HG02943 (cell line): Measurements from ENCODE around the gene SST.
"Not testable (repeated sequence)": the region's sequence is repeated elsewhere in the genome, so short reads cannot be mapped to it uniquely, and the experiment has no call there.

ENCODE experiments used
- ATAC-seq: cut with Tn5 transposase; IDR thresholded peaks from one replicate; pipeline ENCODE4 v1.9.1; 2021; ENCODE audit warnings: mild to moderate bottlenecking, low read depth, moderate library complexity; ENCODE audit not compliant: unreplicated experiment

The SST gene

DNA sequence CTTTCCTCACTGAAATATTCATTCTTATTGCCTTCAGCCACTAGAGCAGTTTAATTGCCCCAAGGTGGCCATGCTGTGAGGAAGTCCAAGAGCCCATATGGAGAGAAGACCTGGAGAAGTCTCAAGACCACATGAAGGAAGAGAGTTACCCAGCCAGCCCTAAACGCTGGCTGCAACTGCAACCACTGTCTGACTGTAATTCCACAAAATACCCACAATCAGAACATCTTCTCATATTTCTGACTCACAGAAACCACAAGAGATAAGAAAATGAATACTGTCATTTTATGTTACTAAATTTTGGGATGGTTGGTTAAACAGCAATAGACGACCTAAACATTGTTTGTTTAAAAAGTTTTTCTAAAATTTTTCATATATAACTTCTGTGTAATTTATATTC is 14.7 kb upstream of the SST start:
- no peak for ATAC-seq

DNA sequence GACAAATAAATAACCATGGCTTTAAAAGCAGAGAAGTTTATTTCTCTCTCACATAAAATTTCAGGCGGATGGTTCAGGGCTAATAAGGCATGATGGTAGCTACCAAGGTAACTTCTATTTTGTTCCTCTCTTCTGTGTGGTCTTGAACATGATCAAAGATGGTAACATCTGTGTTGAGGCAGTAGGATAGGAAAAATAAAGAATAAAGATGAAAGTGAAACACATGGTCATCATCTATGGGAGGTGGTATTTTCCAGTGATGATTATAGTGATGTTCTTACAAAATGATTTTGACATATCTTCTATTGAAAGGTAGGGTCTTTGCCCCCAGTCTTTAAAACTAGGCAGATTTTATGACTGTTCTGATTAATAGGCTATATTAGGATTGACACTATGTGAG is 14.2 kb upstream of the SST start:
- no peak for ATAC-seq

DNA sequence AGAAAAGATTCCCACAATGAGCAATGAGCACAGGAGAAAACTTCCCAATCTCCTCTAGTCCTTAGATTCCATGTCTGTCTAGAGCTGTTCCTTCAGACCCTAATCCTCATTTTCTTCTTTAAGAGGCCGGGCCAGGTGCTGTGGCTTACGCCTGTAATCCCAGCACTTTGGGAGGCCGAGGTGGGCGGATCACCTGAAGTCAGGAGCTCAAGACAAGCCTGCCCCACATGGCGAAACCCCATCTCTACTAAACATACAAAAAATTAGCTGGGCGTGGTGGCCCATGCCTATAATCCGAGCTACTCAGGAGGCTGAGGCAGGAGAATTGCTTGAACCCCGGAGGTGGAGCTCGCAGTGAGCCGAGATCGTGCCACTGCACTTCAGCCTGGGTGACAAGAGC is 11.6 kb upstream of the SST start:
- ATAC-seq, result not testable (repeated sequence)

DNA sequence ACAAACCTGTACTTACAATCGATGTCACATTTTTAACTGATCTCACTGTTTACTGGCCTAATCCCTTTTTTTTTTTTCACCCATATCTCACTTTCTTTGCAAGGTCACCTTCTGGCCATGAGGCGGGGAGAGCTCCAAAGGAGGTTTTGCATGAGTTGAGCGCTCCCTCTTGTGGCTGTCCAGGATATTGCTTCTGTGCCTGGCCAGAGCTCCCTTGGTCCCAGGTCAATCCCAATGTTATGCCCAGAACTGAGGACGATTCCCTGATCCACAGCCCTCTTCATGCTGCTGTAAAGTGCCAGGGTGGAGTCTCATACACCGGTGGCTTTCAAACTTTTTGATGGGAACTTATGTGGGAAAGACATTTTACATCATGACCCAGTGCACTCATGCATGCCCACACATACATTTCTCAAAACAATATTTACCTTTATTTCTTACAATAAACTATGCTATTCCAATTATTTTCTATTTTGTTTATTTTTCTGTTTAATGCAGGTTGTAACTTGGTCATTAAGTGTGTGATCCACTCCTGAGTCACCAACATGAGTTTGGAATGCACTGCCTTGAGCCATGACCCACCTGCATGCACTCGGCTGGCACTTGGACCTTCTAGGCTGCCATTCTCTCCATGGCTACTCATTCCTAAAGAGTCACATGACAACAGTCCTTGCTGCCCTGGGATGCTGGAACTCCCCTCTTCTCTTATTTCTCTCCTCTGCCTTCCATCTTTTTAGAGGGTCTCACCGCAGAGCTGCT is 9.6 kb upstream of the SST start:
- peak; percentile 77 for ATAC-seq

DNA sequence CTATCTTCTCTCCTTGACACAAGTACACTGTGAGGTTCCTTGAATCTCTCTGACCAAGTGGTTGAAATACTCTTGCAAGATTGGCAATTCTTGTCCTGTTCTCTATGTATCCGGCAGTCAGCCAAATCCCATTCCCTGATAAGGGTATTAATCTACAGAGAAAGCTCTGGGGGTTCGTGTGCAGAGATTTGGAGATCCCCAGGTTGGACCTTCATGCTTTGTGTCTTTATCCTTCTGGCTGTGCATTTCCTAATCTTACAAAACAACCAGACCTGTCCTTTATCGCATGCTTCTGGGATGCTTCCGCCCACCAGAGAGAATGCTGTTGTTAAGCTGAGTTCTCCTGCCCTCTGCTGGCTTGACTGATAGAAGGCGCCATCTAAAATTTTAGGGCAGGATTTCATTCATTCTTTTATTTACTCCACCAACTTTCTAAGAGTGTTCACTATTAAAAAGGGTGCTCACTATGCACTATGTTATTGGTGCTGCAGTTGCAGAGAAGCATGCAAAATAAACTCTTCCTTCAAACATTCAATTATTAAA is 8.6 kb upstream of the SST start:
- ATAC-seq, result no peak

DNA sequence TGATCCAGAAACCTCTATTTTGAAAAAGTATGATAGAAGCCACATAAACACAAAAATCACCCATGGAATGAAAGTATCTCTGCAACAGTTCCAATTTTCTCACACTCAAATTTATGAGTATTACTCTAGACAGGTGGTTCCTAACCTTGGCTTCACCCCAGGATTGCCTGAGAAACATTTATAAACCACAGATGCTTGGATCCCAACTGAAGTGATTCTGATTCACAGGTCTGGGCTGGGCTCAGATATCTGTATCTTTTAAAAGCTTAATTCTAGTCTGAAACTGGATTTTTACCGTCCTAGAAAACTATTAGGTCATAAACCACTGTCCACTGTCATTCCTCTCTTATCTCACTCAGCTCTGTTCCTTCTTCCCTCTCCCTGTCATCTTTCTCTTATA is 7.4 kb upstream of the SST start:
- ATAC-seq, result no peak

DNA sequence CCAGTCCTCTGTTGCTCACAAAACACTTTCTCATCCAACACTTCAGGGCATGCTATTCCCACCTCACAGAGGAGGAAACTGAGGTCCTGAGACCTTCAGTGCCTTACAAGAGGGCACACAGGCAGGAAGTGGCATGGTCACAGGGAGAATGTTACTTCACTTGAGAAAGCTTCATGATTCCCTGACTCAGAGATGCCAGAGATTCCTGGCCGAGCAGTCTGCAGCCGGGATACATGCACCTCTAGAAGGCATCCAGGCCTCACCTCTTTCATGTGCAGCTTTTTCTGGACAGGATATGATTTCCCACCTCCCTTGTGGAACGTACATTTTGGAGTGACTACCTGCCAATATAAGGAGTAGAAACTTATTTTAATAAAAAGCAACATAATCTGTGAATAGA is 2.8 kb upstream of the SST start:
- no peak for ATAC-seq

DNA sequence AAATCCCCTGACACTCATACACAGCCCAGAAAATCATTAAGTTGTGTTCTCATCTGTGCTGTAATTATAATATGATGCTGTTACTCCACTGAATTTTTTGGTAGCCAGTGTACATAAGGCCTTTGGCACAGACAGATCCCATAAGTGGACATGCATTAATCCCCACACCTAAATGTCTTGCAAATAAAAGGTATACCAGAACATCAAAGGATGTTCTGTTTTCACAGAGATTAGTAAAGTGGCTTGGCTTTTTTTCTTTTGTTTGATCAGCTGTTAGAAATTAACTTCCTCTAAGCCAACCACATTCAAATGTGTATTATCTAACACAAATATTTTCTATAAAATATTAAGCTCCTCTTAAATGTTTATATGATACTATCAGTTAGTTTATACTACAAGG is 2.7 kb downstream of the SST start:
- ATAC-seq, result no peak

DNA sequence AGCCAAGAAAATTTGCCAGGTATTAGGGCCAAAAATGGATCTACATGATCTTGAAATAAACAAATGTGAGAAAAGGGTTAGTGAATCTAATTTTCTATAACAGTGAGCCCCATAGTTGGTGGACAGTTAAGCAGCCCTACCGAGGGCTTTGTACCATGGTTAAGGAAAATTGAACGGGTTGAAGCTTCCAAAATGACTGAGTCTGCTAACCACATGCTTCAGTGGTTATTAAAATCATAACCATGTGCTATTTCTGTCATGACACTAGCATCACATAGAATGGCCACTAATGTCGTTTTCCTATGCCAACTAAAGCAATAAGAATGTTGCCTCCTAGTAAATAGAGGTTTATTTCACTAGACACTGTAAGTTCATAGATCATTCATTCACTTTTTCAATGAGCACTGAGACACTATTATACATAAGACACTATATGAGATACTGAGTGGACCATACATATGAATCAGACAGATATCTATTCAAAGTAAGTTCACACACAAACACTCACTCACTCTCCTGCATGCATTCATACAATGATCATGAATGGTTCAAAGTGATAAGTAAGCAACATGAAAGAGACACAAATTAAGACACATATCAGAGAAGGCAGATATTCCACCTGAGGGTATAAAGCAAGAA is 4.3 kb downstream of the SST start:
- ATAC-seq, result no peak

DNA sequence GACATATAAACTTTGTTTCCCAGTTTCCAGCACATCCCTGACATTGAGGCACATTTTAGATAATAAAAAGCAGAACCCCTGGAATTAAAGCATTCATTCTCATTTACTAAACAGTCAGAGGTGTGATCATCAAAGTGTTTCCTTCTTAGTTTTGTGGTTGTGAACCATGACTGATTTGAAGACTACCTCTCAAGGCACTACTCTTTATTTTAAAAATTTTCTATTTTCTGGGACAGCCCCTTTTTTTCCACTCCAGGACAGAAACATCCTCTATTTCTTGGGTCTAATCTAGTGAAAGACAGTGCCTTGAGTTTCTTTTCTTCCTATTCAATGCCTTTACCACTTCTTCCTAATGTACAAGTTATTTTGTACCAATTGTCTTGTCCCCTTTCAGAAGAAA is 5.2 kb downstream of the SST start:
- no peak for ATAC-seq

DNA sequence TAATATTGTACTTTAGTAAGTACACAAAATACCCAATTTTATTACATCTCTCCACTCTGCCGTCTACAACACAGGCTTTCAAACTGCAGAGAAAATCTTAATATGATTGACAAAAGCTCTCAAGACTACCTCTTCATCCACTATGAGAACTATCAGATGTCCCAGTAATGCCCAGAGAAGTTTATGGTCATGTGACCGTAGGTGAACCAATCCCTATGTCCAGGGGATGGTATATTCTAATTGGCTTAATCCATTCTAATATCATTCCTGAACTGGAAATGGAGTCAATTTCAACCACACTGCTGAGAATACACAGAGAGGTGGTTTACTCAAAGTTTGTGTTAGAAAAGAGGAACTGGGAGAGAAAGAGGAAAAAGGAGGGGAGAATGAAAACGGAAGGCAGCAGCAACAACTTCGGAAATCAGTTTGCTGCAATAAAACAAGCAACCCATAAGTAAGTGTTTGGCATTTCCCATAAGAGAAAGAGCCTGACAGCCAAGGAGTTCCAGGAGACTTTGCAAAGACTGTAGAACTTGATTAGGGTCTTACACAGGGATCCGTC is 7.3 kb downstream of the SST start:
- no peak for ATAC-seq

DNA sequence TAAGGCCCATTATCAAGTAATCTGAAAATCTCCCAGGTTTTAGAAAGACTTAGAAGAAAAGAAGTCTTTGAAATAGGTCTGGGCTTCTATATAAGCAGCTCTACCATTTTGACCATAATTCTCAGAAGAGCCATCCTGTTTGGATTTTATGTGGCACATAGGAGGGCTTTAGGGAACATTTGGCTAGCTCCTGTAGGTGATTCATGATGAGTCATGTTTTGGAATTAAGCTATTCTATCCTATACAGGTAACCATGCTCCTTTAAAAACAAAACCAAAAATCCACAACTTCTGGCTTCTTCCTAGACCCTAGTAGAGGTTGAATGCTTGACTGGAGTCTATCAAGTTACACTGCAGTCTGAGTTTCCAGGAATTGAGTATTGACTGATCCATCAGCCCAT is 8.9 kb downstream of the SST start:
- ATAC-seq, result no peak

DNA sequence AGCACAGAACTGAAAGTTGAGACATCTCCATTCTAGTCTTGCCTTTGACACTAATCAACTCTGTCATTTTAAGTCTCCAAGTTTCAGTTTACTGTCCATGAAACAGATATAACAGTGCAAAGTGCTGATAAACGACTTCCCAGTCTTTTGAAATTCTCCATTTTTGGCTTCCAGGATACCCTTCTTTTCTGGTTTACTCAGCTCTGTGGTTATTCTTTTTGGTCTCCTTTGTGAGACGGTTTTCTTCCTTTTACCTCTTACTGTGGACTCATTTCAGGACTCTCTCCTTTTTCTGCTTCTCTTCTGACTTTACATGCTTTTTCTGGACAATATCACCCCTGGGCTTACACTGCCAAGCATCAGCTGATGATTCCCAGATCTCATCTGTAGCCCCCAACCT is 18.9 kb downstream of the SST start:
- ATAC-seq, result no peak

DNA sequence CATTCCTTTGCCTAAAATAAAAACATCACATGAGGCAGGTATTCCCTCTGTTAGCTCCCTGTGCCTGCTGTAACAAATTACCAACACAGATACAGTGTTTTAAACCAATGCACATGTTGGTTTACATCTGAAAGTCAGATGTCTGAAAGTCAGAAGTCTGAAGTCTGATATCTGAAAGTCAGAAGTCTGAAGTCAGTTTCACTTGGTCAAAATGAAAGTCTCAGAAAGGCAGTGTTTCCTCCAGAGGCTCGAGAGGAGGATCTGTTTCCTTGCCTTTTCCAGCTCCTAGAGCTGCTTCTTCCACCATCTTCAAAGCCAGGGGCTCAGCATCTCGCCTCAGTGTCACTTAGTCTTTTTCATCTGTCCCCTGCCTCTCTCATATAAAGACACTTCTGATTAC is 22.0 kb downstream of the SST start:
- ATAC-seq, result peak; percentile 88

DNA sequence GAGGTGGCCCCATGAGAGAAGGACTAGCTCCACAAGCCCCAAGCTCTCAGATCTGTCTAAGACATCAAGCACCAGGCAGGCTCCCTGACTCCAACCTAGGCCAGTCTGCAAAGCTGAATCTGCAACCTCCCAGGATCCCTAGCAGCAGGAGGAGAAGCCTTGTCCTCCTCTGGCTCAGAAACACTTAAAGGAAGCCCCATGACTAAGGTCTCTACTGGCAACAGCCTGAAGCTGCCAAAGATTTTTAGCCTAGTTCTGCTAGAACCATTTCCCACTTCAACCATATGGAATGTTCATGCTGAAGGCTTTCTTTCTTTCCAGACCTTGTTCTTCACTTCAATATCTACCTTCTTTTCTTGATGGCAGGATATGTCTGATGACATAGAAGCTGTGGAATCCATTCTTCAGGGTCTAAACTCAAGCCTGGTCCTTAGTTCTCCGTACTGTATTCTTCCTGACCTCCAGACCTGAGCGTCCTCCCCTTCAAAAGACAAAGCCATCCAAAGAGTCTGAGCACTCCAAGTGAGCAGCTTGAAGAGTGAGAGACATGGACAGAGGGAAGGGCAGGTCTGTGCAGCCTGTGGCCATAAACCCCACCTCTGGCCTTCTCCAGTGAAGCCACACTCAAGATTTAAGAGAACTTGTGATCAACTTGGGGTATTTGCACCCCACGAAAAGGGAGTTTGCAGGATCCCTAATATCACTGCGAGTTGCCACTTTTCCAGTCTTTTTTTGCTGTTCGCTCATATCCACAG is 23.1 kb downstream of the SST start:
- no peak for ATAC-seq

DNA sequence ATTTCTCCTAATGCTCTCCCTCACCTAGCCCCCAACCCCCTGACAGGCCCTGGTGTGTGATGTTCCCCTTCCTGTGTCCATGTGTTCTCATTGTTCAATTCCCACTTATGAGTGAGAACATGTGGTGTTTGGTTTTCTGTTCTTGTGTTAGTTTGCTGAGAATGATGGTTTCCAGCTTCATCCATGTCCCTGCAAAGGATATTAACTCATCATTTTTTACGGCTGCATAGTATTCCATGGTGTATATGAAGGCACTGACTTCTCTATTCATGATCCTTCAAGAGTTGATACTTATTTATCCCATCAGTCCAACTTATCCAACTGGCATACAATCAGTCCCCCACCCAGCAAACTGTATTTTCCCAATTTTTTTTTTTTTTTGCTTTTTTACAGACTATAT is 24.8 kb downstream of the SST start:
- ATAC-seq, result not testable (repeated sequence)

DNA sequence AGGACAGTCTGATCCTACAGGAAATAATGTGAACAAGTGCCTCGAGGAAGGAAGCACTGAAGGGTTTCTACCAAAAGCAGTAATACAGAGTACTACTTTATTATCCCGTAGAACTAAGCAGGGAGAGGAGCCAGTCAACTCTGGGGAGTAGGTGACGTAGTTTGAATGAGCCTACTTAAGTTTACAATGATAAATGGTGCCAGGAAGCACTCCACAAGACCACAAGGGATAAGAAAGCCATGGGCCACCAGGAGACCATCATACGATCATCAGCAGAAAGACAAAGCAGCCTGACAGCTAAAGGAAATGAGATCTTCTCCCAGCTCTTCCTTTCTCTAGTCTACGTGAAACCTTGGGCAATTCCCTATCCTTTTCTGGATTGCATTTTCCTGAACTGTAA is 27.3 kb downstream of the SST start:
- ATAC-seq, result no peak

DNA sequence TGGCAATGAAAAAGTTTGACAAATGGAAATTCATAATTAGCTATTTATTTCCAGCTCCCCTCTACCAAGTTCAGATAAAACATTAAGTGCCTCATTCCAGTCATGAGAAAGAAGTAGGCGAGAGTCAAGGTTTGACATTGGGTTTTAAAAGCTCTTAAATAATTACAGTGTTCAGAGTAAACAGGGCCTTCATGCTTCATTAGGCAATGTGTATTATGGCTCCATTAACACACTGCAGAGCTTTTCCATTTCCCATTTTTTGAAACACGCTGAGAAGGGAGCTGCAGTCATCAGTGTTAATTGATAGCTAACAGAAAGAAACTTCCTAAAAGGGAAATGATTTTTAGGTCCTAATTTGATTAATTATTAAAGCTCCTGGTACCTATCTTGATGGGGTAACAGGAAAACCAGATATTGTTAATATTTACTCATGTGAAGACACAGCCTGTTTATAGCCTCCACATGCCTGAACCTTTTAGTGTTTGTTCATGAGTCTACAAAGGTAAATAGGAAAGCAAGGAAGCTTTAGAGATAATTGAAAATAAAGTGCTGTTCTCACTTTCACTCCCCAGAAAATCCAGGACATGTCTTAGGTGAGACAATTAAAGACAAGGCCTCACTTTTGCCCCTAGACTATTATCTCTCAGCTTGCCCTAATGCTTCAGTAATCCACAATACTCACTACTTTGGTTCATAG is 28.7 kb downstream of the SST start:
- ATAC-seq, result no peak

DNA sequence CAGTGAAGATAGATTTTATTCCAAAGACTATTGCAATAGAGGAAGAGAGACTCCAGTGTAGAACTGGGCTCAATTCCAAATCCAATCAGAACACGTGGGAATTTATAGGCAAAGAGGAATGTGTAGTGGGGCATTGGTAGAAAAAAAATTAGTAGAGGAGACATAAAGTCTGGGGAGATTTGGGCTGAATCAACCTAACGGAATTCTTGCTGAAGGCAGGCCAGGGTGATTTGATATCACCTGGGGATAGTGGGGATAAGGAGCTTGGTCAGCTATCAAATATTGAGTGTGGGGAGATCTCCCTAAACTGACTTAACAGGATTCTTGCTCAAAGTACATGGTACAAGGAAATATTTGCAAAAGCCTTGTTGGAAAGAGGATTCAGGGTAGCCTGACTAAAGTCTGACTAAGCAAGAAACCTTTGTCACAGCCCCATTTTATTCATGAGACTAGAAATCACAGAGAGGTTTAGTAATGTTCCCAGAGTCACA is 29.6 kb downstream of the SST start:
- ATAC-seq, result no peak

DNA sequence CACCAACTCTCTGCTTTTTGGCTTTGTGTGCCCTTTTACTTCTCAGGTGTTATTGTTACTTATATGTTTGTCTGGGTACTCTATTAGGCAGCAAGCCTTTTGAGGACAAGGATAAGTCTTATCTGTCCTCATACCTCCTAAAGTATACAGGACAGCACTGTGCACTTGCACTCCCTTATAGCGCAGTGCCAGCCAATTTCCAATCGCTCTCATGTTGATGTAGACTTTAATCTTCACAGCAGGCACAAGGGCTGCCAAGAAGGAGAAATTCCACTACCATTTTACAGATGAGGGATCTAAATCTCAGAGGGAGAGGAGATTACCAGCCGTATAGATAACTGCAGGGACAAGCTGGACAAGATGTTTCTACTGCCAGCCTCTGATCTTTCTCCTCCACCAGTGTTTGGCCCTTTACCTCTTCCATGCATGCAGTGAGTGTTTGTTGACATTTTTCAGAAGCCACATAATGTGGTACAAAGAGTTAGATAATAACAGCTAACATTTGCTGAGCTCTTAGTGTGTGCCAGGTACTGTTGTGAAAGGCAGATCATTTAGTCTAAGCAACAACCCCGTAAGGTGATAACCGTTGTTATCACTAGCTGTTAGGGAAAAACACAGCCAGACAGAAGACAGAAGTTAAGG is 30.1 kb downstream of the SST start:
- ATAC-seq, result no peak
